HG03060 (cell line): ENCODE results near the gene HBZ.
"Not testable (repeated sequence)": the region's sequence is repeated elsewhere in the genome, so short reads cannot be mapped to it uniquely, and the experiment has no call there.

Experiments used
- ATAC-seq: cut with Tn5 transposase; IDR thresholded peaks from one replicate; pipeline ENCODE4 v1.9.1; 2021; ENCODE audit warnings: low read depth, moderate number of reproducible peaks; ENCODE audit not compliant: unreplicated experiment

Gene HBZ

GRCh38 chr16:132120-132519 lies 20.3 kb upstream of the HBZ start:
- no peak for ATAC-seq

DNA sequence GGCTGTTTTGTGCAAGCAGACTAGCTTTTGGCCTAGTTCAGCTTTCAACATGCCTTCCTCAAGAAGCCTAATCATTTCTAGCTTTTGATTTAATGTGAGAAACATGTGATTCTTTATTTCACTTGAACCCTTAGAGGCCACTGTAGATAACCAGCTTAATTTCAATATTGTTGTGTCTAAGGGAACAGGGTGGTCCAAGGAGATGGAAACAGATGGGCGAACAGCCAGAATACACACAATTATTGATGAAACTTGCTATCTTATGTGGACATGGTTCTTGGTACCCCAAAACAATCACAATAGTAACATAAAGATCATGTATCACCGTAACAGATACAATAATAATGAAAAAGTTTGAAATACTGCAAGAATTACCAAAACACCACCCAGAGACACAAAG lies 18.7 kb upstream of the HBZ start:
- ATAC-seq: no peak

DNA sequence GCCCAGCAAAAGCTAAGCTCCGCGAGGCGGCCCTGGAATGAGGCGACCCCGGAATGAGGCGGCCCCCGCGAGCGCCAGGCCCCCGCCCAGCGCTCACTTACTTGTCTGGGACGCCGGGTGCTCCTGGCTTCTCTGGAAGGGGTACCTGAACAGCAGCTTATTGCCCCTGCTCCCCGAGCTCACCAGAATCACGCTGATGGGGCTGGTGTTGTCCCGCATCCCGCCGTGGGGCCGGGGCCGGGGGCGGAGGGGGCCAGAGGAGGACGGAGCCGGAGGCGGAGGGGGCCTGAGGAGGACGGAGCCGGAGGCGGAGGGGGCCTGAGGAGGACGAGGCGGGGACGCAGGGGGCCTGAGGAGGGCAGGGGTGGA lies 14.4 kb upstream of the HBZ start:
- ATAC-seq: no peak

GRCh38 chr16:140175-140857 lies 12.1 kb upstream of the HBZ start:
- no peak for ATAC-seq

GRCh38 chr16:142405-142967 lies 10.0 kb upstream of the HBZ start:
- ATAC-seq: no peak

DNA sequence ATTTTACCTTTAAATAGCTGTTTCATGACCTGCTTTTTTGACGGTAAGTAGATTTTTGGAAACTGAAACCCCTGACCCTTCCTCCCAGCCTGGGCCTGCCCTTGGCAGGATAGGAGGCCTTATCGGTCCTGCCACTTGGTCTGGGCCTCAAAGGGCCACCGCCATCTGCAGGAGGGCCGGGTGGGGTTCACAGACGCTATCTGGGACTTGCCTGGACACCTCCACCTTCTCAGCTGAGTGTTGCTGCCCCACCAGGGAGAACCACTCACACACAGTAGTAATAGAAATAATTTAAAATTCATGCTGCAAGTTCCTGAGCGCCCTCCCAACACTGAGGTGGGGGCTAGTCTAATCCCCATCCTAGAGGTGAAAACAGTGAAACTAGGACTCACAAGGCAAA lies 9.4 kb upstream of the HBZ start:
- no peak for ATAC-seq

GRCh38 chr16:143456-143855 lies 9.0 kb upstream of the HBZ start:
- ATAC-seq: no peak

GRCh38 chr16:144797-145252 lies 7.6 kb upstream of the HBZ start:
- no peak for ATAC-seq

DNA sequence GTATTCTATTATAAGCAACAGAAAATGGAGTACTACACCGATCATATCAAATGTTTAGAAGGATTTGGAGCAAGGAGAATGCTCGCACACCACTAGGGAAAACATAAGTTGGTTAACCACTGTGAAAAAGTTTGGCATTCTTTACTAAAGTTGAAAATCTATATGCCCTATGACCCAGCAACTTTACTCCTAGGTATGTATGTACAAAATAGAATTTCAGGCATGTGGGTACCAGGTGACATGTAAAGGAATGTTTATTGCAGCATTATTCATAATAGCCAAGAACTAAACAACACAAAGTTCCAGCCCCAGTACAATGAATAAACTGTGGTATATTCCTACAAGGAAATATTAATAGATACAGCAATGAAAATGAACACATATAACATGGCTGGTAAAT lies 5.8 kb upstream of the HBZ start:
- ATAC-seq: no peak

GRCh38 chr16:149024-149660 lies 3.3 kb upstream of the HBZ start:
- no peak for ATAC-seq

DNA sequence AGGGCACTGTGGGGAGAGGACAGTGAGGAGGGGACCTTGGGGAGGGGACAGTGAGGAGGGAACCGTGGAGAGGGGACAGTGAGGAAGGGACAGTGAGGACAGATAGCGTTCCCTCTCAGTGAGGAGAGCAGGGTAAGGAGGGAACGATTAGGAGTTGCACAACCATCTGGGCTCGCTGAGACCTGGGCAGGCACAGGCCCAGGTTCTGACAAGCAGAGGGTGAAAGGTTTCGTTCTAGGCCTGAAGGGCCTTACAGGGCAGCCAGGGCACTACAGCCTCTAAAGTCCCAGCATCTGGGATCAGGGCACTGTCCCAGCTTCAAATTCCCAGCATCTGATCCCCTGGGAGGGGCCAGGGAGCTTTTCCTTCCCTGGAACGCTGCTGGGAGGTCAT lies 681 bp downstream of the HBZ start:
- not testable (repeated sequence) for ATAC-seq

DNA sequence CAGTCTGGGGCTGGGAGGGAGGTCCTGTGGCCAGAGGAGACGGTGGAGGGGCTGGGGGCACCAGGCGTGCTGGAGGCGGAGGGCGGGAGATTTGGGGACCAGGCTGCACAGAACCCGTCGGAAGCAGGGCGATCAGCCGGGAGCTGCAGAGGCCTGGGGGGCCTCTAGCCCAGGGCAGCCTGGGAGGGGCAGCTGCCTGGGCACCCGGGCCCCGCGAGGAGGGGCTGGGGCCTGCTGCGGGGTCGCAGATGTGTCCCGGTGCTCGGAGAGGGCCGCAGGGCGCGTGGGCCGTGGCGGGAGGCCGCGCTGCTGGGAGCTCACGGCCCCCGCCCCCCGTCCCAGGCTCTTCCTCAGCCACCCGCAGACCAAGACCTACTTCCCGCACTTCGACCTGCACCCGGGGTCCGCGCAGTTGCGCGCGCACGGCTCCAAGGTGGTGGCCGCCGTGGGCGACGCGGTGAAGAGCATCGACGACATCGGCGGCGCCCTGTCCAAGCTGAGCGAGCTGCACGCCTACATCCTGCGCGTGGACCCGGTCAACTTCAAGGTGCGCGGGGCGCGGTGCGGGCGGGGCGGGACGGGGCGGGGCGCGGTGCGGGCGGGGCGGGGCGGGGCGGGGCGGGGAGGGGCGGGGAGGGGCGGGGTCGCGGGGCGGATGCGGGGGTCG lies 1.2 kb downstream of the HBZ start:
- ATAC-seq: not testable (repeated sequence)

DNA sequence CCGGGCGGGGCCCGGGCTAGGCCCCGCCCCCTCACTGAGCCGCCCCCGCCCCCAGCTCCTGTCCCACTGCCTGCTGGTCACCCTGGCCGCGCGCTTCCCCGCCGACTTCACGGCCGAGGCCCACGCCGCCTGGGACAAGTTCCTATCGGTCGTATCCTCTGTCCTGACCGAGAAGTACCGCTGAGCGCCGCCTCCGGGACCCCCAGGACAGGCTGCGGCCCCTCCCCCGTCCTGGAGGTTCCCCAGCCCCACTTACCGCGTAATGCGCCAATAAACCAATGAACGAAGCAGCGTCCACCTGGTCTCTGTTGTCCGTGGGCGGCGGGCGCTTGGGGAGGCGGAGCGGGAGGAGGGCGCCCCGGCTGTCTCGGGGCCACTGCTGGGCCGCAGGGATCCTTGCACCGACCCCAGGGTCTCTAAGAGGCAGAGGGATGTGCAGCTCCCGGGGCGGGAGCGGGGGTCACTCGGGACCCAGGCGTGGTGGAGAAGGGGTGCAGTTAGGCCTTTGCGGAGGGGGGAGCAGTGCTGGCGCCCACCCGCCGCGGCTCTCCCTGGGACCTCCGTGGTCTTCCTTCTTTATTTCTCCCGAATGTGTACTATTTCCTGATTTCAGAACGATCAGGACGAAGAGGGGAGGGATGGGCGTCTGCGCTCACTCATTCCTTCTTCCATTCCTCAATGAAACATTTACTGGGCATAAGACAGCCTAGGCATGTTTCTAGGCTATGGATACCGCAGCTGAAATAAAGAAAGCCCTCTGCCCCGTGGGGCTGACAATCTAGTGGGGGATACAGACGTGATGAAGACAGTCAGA lies 2.0 kb downstream of the HBZ start:
- no peak for ATAC-seq

GRCh38 chr16:155031-155398 lies 2.6 kb downstream of the HBZ start:
- ATAC-seq: no peak

GRCh38 chr16:159136-159849 lies 6.8 kb downstream of the HBZ start:
- no peak for ATAC-seq

DNA sequence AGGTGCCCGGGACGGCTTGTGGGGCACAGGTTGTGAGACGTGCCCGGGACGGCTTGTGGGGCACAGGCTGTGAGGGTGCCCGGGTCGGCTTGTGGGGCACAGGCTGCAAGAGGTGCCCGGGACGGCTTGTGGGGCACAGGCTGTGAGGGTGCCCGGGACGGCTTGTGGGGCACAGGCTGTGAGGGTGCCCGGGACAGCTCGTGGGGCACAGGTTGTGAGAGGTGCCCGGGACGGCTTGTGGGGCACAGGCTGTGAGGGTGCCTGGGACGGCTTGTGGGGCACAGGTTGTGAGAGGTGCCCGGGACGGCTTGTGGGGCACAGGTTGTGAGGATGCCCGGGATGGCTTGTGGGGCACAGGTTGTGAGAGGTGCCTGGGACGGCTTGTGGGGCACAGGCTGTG lies 7.8 kb downstream of the HBZ start:
- not testable (repeated sequence) for ATAC-seq

DNA sequence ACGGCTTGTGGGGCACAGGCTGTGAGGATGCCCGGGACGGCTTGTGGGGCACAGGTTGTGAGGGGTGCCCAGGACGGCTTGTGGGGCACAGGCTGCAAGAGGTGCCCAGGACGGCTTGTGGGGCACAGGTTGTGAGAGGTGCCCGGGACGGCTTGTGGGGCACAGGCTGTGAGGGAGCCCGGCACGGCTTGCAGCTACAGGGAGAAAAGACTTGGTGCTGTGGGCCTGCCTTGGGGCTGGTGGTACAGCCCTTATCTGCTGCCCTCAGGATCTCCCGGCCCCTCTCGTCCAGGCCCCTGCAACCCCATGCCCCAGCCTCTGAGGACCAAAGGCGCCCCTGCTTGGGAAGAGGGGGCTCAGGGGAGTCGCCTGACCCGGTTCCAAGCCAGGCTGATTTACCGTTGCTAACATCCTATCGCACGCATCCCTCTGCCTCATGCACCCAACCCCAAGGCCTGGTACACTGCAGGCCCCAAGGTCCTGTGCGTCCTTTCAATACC lies 8.3 kb downstream of the HBZ start:
- ATAC-seq: no peak

DNA sequence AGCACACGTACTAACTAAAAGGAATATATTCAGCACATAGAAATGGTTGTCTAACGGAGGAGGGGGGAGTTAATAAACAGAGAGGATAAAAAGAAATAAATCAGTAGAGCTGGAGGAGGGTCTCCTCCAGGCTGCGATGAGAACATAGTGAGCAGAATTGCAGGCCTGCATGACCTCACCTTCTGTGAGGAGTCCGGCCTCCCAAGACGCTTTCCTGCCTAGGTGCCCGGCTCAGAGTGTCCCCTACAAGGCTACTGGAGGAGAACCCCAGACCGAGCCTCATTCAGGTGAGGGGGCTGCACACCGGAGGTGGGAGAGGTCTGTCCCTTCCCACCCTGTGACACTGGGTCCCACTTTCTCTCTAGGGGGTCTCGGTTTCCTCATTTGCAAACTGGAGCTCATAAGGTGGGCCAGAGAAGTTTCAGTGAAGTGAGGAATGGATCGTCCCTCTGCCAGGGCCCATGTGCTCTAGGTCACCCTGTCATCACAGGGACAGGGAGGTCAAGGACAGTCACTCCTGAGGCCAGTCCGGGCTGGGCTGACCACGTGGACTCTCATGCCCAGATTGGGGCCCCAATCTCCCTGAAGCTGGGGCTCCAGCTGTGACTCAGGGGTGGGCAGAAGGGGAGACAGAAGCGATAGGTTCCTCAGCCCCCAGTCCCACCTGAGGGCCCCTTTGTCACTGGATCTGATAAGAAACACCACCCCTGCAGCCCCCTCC lies 10.0 kb downstream of the HBZ start:
- ATAC-seq: no peak

GRCh38 chr16:163139-163538 lies 10.7 kb downstream of the HBZ start:
- not testable (repeated sequence) for ATAC-seq
